Measurements from ENCODE around the gene GPR176.

DNA sequence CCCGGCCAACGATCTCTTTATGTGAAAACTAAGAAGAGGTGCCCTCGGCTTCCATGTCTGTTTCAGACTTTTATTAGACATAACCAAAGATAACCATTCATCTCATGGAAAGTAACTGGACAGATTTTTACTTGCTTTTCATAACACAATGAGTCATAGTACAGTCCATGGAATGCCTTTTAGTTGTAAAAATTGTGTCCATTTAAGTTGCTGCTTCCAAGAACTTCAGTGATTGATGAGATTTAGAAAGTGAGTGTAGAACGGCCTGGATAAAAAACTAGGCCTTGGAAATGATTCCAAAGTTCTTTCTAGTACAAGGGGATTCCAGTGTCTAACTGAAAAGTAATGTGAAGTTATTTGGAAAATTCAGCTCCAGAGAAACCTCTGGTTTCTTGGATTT, 24.7 kb upstream of the GPR176 start:
- TF ChIP-seq, protein P1, sequence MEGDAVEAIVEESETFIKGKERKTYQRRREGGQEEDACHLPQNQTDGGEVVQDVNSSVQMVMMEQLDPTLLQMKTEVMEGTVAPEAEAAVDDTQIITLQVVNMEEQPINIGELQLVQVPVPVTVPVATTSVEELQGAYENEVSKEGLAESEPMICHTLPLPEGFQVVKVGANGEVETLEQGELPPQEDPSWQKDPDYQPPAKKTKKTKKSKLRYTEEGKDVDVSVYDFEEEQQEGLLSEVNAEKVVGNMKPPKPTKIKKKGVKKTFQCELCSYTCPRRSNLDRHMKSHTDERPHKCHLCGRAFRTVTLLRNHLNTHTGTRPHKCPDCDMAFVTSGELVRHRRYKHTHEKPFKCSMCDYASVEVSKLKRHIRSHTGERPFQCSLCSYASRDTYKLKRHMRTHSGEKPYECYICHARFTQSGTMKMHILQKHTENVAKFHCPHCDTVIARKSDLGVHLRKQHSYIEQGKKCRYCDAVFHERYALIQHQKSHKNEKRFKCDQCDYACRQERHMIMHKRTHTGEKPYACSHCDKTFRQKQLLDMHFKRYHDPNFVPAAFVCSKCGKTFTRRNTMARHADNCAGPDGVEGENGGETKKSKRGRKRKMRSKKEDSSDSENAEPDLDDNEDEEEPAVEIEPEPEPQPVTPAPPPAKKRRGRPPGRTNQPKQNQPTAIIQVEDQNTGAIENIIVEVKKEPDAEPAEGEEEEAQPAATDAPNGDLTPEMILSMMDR (conservative IDR thresholded peaks at IDR 0.05; ENCODE audit: low read length), result no peak
- TF ChIP-seq EZH2phosphoT487 (IDR thresholded peaks at IDR 0.05; ENCODE audit: borderline replicate concordance), result no peak
